K562 (cell line): ENCODE measurements around the gene SOX8. TPM values are rescaled to one million over a fixed set of nuclear protein-coding genes. Genes with fewer than 3 reads are reported as not detected.

Experiments
- ATAC-seq: fragments of 200-7000 bp; cut with Tn5 transposase; 3 replicates; pipeline ENCODE4 v1.9.1; 2020; ENCODE audit warnings: moderate library complexity
- BruUV-seq: library from RNA; stranded (reverse); fragments of 400-500 nt; replicated peaks from 2 replicates; lab custom pipeline; 2021; lab: Mats Ljungman, UMichigan
- CTCF ChIA-PET: fragments of 300-600 bp; formaldehyde crosslinking; extraction: SDS; loops from one replicate; lab custom pipeline; 2021; ENCODE audit warnings: low intra/inter-chr PET ratio; lab: Yijun Ruan, JAX
- POLR2A ChIA-PET: fragments of 300-600, 350-650 bp; sonication (Branson Sonifier 250); formaldehyde crosslinking; extraction: SDS; loops from one replicate; lab custom pipeline; 2021; ENCODE audit warnings: antibody characterized with exemption, inconsistent platforms; lab: Yijun Ruan, JAX
- DNase-seq, 4 experiments: peaks; one replicate each; pipeline versions ENCODE4 v3.0.0 to v3.0.0-alpha.2; 2011 to 2018; ENCODE audit warnings: low spot score in 3 of 4, mixed read lengths in 3 of 4; ENCODE audit errors: extremely low read depth in 1 of 4
- FAIRE-seq: peaks from 2 replicates; lab custom pipeline; 2011; peaks lifted over from hg19 to GRCh38; lab: Jason Lieb, UNC
- H2AFZ ChIP-seq: 2 replicates; pipeline ENCODE4 v1.6.0; 2011; ENCODE audit warnings: low read depth, low read length, control low read depth, inconsistent platforms
- H3K27ac ChIP-seq: fragments of 200-600 bp; 3 replicates; pipeline ENCODE4 v1.8.0; 2011; ENCODE audit warnings: low read depth, mild to moderate bottlenecking, control low read depth, inconsistent platforms, low read length, moderate library complexity, mixed read lengths; ENCODE audit errors: extremely low read depth
- H3K27me3 ChIP-seq, 2 experiments: fragments of 300-600 bp in 1 of 2; 2 replicates in 1 of 2; 3 replicates in 1 of 2; pipeline versions ENCODE4 v1.6.0 to v1.8.0; 2011; ENCODE audit warnings: inconsistent platforms in 2 of 2, low read length in 2 of 2, mild to moderate bottlenecking in 1 of 2, mixed read lengths in 1 of 2, moderate library complexity in 1 of 2; ENCODE audit not compliant: control insufficient read depth in 2 of 2, insufficient read depth in 2 of 2
- H3K36me3 ChIP-seq: fragments of 300-600 bp; 3 replicates; pipeline ENCODE4 v1.8.0; 2011; ENCODE audit warnings: mild to moderate bottlenecking, low read length, inconsistent platforms; ENCODE audit not compliant: control insufficient read depth, insufficient read depth
- H3K4me1 ChIP-seq, 2 experiments: fragments of 200-600 bp in 1 of 2; replicated peaks in 1 of 2; 2 replicates in 1 of 2; 3 replicates in 1 of 2; pipeline versions ENCODE4 v1.5.1 to v1.8.0; 2011; ENCODE audit warnings: inconsistent platforms in 2 of 2, low read length in 2 of 2, mild to moderate bottlenecking in 1 of 2, mixed read lengths in 1 of 2, moderate library complexity in 1 of 2; ENCODE audit not compliant: control insufficient read depth in 2 of 2, insufficient read depth in 2 of 2
- H3K4me2 ChIP-seq: 2 replicates; pipeline ENCODE4 v1.6.1; 2011; ENCODE audit warnings: low read length, control low read depth, inconsistent platforms, mixed read lengths; ENCODE audit not compliant: insufficient read depth
- H3K4me3 ChIP-seq: fragments of 200-600 bp; sonication (generic), shearing (Covaris generic); 2 replicates; pipeline ENCODE4 v1.5.1; 2016; ENCODE audit warnings: control low read depth, inconsistent platforms
- H3K79me2 ChIP-seq: fragments of 200-600 bp; 3 replicates; pipeline ENCODE4 v1.8.0; 2011; ENCODE audit warnings: low read length, inconsistent platforms; ENCODE audit not compliant: control insufficient read depth, insufficient read depth
- H3K9ac ChIP-seq, 2 experiments: 2 replicates each; pipeline versions ENCODE4 v1.6.0 to v1.6.1; 2011; ENCODE audit warnings: low read depth in 2 of 2, low read length in 2 of 2, control low read depth in 1 of 2, inconsistent platforms in 1 of 2, mild to moderate bottlenecking in 1 of 2, mixed read lengths in 1 of 2; ENCODE audit not compliant: insufficient read depth in 1 of 2
- H3K9me1 ChIP-seq: one replicate; pipeline ENCODE4 v1.6.0; 2011; ENCODE audit warnings: inconsistent platforms, mild to moderate bottlenecking, low read length, moderate library complexity; ENCODE audit not compliant: control insufficient read depth, insufficient read depth
- H3K9me3 ChIP-seq: replicated peaks from 2 replicates; pipeline ENCODE4 v1.5.1; 2011; ENCODE audit warnings: low read depth, low read length, inconsistent platforms; ENCODE audit not compliant: control insufficient read depth, insufficient read depth
- H4K20me1 ChIP-seq: replicated peaks from 2 replicates; pipeline ENCODE4 v1.6.1; 2011; ENCODE audit warnings: low read length, inconsistent platforms, mixed read lengths; ENCODE audit not compliant: control insufficient read depth, insufficient read depth
- ARHGAP35 ChIP-seq: fragments of 450-650 bp; IDR thresholded peaks from 2 replicates; pipeline ENCODE4 v1.6.1; 2018; ENCODE audit not compliant: partially characterized antibody
- BRD4 ChIP-seq: fragments of 200-600 bp; sonication (generic); IDR thresholded peaks from 2 replicates; pipeline ENCODE4 v1.6.1; 2017; ENCODE audit warnings: inconsistent platforms
- BRF2 ChIP-seq: IDR thresholded peaks from 3 replicates; pipeline ENCODE4 v1.6.1; 2011; ENCODE audit warnings: borderline replicate concordance, mild to moderate bottlenecking; ENCODE audit not compliant: insufficient read length, insufficient read depth
- CHD1 ChIP-seq: fragments of 200-600 bp; sonication (generic); IDR thresholded peaks from one replicate; pipeline ENCODE4 v1.6.1; 2012; ENCODE audit warnings: mild to moderate bottlenecking, moderate library complexity, low read length, inconsistent platforms
- CTCF ChIP-seq, 3 experiments: IDR thresholded peaks in 2 of 3; conservative IDR thresholded peaks in 1 of 3; 2 replicates each; pipeline ENCODE4 v1.5.1; 2011 to 2012; ENCODE audit warnings: low read length in 3 of 3, mild to moderate bottlenecking in 3 of 3, control low read depth in 2 of 3, improper control_type of control experiment in 1 of 3, inconsistent platforms in 1 of 3, low read depth in 1 of 3, mixed read lengths in 1 of 3, moderate library complexity in 1 of 3; ENCODE audit not compliant: insufficient read depth in 2 of 3
- UBTF ChIP-seq, 2 experiments: IDR thresholded peaks; 2 replicates each; pipeline ENCODE4 v1.6.1; 2012; ENCODE audit warnings: improper control_type of control experiment in 2 of 2, low read depth in 2 of 2, low read length in 2 of 2, borderline replicate concordance in 1 of 2
- ZBED1 ChIP-seq: IDR thresholded peaks from 2 replicates; pipeline ENCODE4 v1.6.1; 2014
- ZNF316 ChIP-seq: fragments of 450-650 bp; IDR thresholded peaks from 2 replicates; pipeline ENCODE4 v1.6.1; 2016
- WGBS: fragments of 100-300 bp; shearing (Covaris generic); methylation state at CpG from one replicate; pipeline ENCODE4 v1.1.6; 2016; ENCODE audit warnings: low coverage, mixed read lengths; ENCODE audit not compliant: insufficient coverage; ENCODE audit errors: missing lambda C conversion rate; 5-methylcytosine and 5-hydroxymethylcytosine counted together
- in situ Hi-C: fragments of 300-500 bp; cut with MboI; formaldehyde crosslinking; loops from 4 replicates; pipeline ENCODE4 v1.15.0; 2018; ENCODE audit warnings: inconsistent platforms, mixed read lengths
- intact Hi-C: fragments of 100-400 bp; cut with micrococcal nuclease; formaldehyde crosslinking; loops from 2 replicates; pipeline ENCODE4 v1.14.2; 2022
- polyA plus RNA-seq, 8 experiments: library from polyadenylated mRNA; depleted of rRNA in 4 of 8; stranded (reverse) in 5 of 8; unstranded in 3 of 8; fragments of >200 nt; fragmentation: Nextera tagmentation in 2 of 8; fragmentation: Illumina TruSeq in 1 of 8; extraction: Ambion mirVana in 2 of 8; extraction: Trizol in 1 of 8; gene quantifications; 2 replicates each; pipeline versions ENCODE4 v1.2.1 to v1.2.3, GENCODE V29; 2011 to 2014; ENCODE audit warnings: inconsistent platforms in 1 of 8, missing spikeins in 1 of 8
- total RNA-seq, 7 experiments: library from RNA; depleted of rRNA in 6 of 7; stranded (reverse); fragments of >200 nt in 6 of 7; fragmentation: Illumina TruSeq in 2 of 7; extraction: Trizol in 2 of 7; gene quantifications; 2 replicates each; pipeline versions ENCODE4 v1.2.1 to v1.2.3, GENCODE V29; 2011 to 2021; ENCODE audit warnings: low replicate concordance in 1 of 7

The SOX8 gene
- total and polyA plus RNA-seq, 9 of the 15 experiments (the other 6 are each of a cell fraction or from before 2014, with no cell fraction given), result 0.07 to 0.15 (median 0.15) TPM; not detected in 6

GRCh38 chr16:984736-985636 is 3.4 kb downstream of the SOX8 start:
- in situ Hi-C loops (no loop called here), intact Hi-C loops (no loop called here)
- no peak for DNase-seq
- Histone ChIP-seq H3K9me1 (no peaks in the 10 kb centered on the region), H3K27me3 (peaks cover 25 to 85% of the 10 kb centered on the region in 2 experiments; a peak in 4 of 5 replicates), H3K27ac (no peak overlapping the region), H2AFZ (no peak overlapping the region), H3K79me2 (no peaks in the 10 kb centered on the region), H3K9ac (no peak overlapping the region), H4K20me1 (peaks cover 19% of the 10 kb centered on the region; the same call in 1 of the 2 replicates), H3K4me2 (no peak overlapping the region), H3K4me3 (no peak overlapping the region), H3K36me3 (no peaks in the 10 kb centered on the region), H3K9me3 (no peaks in the 10 kb centered on the region), H3K4me1 (peaks cover 0 to 75% of the 10 kb centered on the region in 2 experiments; a peak in 2 of 5 replicates)
- no TSS peak for BruUV-seq
- CTCF ChIA-PET, result no interaction called here
- TF ChIP-seq ARHGAP35, result no peak
- no peak for TF ChIP-seq BRD4
- TF ChIP-seq BRF2, result no peak
- TF ChIP-seq CTCF (IDR thresholded peaks at IDR 0.05 in 2 of 3, conservative IDR thresholded peaks at IDR 0.05 in 1 of 3; ENCODE audit: insufficient read depth in 2 of 3, low read depth in 1 of 3, low read length in 3 of 3), result 0 out of 6 replicates have a peak, but pooled peaks of 1 of the 3 experiments have one; percentile 16
- no peak for TF ChIP-seq ZNF316
- no peak for TF ChIP-seq CHD1
- no peak for TF ChIP-seq ZBED1
- peak in 1 of 2 experiments; percentile 21; a peak in 1 of 4 replicates for TF ChIP-seq UBTF (IDR thresholded peaks at IDR 0.05; ENCODE audit: borderline replicate concordance in 1 of 2, low read depth in 2 of 2, low read length in 2 of 2)
- POLR2A ChIA-PET, result no interaction called here
- FAIRE-seq, result no peak
- WGBS, result 27% methylated on average over 41 of the region's 78 CpGs
- peak; percentile 46; the same call in 2 of the 3 replicates for ATAC-seq
